ENCODE results near the gene KRTAP5-9.
"Not testable (repeated sequence)": the region's sequence is repeated elsewhere in the genome, so short reads cannot be mapped to it uniquely, and the experiment has no call there.

KRTAP5-9 gene

DNA sequence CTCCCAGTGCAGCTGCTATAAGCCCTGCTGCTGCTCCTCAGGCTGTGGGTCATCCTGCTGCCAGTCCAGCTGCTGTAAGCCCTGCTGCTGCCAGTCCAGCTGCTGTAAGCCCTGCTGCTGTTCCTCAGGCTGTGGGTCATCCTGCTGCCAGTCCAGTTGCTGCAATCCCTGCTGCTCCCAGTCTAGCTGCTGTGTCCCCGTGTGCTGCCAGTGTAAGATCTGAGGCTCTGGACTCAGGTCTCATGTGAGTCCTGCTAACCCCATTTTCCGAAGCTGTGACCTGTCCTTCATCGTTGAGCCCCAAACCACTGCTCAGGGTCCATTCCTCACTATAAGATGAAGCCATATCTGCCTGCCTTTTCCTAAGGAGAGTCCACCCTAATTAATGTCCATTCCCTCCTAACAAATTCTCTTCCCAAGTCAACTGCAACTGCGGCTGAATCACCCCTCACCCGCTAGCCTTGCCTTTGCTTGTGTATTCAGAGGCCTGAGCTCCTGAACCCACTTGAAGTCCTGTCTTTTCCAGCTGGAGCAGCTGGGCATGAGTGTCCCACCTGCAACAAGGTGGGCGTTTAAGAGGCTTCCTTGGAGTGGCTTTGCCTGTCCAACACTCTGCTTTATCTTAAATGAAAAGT is 20.5 kb upstream of the KRTAP5-9 start:
- H3K36me3 ChIP-seq (ENCODE audit: low read length): no peaks in the 10 kb centered on the region
- TF ChIP-seq EZH2phosphoT487 (conservative IDR thresholded peaks at IDR 0.05; ENCODE audit: low read length) (no peak), CTCF (IDR thresholded peaks at IDR 0.05; ENCODE audit: insufficient read depth, low read length, poor library complexity, severe bottlenecking) (no peak)
- no peak overlapping the region for H2AFZ ChIP-seq (ENCODE audit: low read depth, low read length, severe bottlenecking)
- no peaks in the 10 kb centered on the region for H3K9me3 ChIP-seq (ENCODE audit: insufficient read depth, low read length)
- no peaks in the 10 kb centered on the region for H3K9me2 ChIP-seq (replicated peaks; ENCODE audit: insufficient read depth, low read length)
- no peak overlapping the region for H3K9ac ChIP-seq (ENCODE audit: low read length)
- H3K4me2 ChIP-seq (ENCODE audit: low read depth, low read length, poor library complexity, severe bottlenecking): no peak overlapping the region
- no peaks in the 10 kb centered on the region for H4K20me1 ChIP-seq (ENCODE audit: low read depth, low read length)
- no peak overlapping the region for H3K4me3 ChIP-seq (ENCODE audit: insufficient read depth, low read length, poor library complexity, severe bottlenecking)
- H3K27me3 ChIP-seq (ENCODE audit: low read length): no peaks in the 10 kb centered on the region
- H3K79me2 ChIP-seq (ENCODE audit: insufficient read depth, low read length): no peaks in the 10 kb centered on the region
- H3K27ac ChIP-seq (ENCODE audit: low read depth, low read length): no peak overlapping the region
- no peaks in the 10 kb centered on the region for H3F3A ChIP-seq (ENCODE audit: insufficient read depth)

DNA sequence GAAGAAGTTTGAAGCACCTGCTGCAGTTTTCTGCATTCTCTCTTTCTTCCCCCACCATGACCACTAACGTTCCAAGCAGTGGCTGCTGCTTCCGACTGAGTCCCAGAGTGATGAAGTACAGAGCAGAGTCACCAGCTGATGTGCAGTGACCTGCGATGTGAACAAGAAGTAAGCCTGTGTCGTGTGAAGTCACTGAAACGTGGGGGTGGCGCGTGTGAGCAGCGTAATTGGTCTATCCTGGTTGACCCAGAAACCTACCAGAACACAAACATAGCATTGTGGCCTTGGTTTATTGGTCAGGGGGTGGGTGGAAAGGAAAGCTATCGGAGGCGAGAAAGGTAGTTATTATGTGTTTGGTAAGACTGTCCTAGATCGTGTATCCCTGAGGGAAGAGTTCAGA is 17.6 kb upstream of the KRTAP5-9 start:
- H3K4me3 ChIP-seq (ENCODE audit: insufficient read depth, low read length, poor library complexity, severe bottlenecking): no peak overlapping the region
- TF ChIP-seq EZH2phosphoT487 (conservative IDR thresholded peaks at IDR 0.05; ENCODE audit: low read length): no peak
- no peak for TF ChIP-seq CTCF (IDR thresholded peaks at IDR 0.05; ENCODE audit: insufficient read depth, low read length, poor library complexity, severe bottlenecking)
- no peak overlapping the region for H3K27ac ChIP-seq (ENCODE audit: low read depth, low read length)
- no peak overlapping the region for H3K9ac ChIP-seq (ENCODE audit: low read length)
- no peak overlapping the region for H3K4me2 ChIP-seq (ENCODE audit: low read depth, low read length, poor library complexity, severe bottlenecking)
- no peak overlapping the region for H2AFZ ChIP-seq (ENCODE audit: low read depth, low read length, severe bottlenecking)
- H3K9me3 ChIP-seq (ENCODE audit: insufficient read depth, low read length): no peaks in the 10 kb centered on the region
- H3K36me3 ChIP-seq (ENCODE audit: low read length): no peaks in the 10 kb centered on the region
- no peaks in the 10 kb centered on the region for H3K79me2 ChIP-seq (ENCODE audit: insufficient read depth, low read length)
- no peaks in the 10 kb centered on the region for H4K20me1 ChIP-seq (ENCODE audit: low read depth, low read length)
- H3K27me3 ChIP-seq (ENCODE audit: low read length): no peaks in the 10 kb centered on the region
- H3F3A ChIP-seq (ENCODE audit: insufficient read depth): no peaks in the 10 kb centered on the region
- H3K9me2 ChIP-seq (replicated peaks; ENCODE audit: insufficient read depth, low read length): no peaks in the 10 kb centered on the region

DNA sequence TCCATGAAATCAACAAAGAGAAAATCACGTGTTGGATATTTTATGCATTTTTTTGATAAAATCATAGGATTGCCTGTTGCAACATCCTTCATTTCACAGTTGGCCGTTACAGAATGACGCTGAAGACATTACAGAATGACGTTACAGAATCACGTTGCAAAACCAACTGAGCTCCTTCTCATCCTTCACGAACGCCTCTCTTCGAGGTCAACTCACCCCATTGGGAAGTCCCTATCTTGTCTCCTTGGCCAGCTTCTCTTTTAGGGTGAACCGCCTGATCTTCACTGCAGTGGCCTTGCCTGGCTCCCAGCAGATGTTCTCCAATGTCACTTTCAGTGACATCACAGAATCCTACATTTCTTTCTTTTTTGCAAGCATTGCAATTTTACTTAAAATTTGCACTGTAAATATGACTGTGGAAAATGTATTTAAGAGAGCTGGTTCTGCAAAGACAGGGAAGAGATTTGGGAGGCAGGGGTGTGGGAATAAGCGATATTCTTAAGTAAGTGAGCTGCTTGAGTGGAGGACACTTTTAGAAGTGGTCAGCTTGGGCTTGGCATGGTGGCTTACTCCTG is 16.1 kb upstream of the KRTAP5-9 start:
- Histone ChIP-seq H3K27ac (ENCODE audit: low read depth, low read length) (no peak overlapping the region), H4K20me1 (ENCODE audit: low read depth, low read length) (no peaks in the 10 kb centered on the region), H3K79me2 (ENCODE audit: insufficient read depth, low read length) (no peaks in the 10 kb centered on the region), H3K9me3 (ENCODE audit: insufficient read depth, low read length) (no peaks in the 10 kb centered on the region), H3K4me2 (ENCODE audit: low read depth, low read length, poor library complexity, severe bottlenecking) (no peak overlapping the region), H3K9me2 (replicated peaks; ENCODE audit: insufficient read depth, low read length) (no peaks in the 10 kb centered on the region), H3K36me3 (ENCODE audit: low read length) (no peaks in the 10 kb centered on the region), H3K9ac (ENCODE audit: low read length) (no peak overlapping the region), H3F3A (ENCODE audit: insufficient read depth) (no peaks in the 10 kb centered on the region), H2AFZ (ENCODE audit: low read depth, low read length, severe bottlenecking) (no peak overlapping the region), H3K27me3 (ENCODE audit: low read length) (no peaks in the 10 kb centered on the region), H3K4me3 (ENCODE audit: insufficient read depth, low read length, poor library complexity, severe bottlenecking) (no peak overlapping the region)
- no peak for TF ChIP-seq CTCF (IDR thresholded peaks at IDR 0.05; ENCODE audit: insufficient read depth, low read length, poor library complexity, severe bottlenecking)
- no peak for TF ChIP-seq EZH2phosphoT487 (conservative IDR thresholded peaks at IDR 0.05; ENCODE audit: low read length)

- not testable (repeated sequence) for H3K27ac ChIP-seq (ENCODE audit: low read depth, low read length); H4K20me1 ChIP-seq (ENCODE audit: low read depth, low read length); H3K79me2 ChIP-seq (ENCODE audit: insufficient read depth, low read length); H3K9ac ChIP-seq (ENCODE audit: low read length); H3K27me3 ChIP-seq (ENCODE audit: low read length); H3K9me3 ChIP-seq (ENCODE audit: insufficient read depth, low read length); H3K36me3 ChIP-seq (ENCODE audit: low read length); H2AFZ ChIP-seq (ENCODE audit: low read depth, low read length, severe bottlenecking); H3K4me2 ChIP-seq (ENCODE audit: low read depth, low read length, poor library complexity, severe bottlenecking); H3F3A ChIP-seq (ENCODE audit: insufficient read depth); H3K9me2 ChIP-seq (replicated peaks; ENCODE audit: insufficient read depth, low read length); H3K4me3 ChIP-seq (ENCODE audit: insufficient read depth, low read length, poor library complexity, severe bottlenecking)
Measured at GRCh38 chr11:71534711-71535608, 13.3 kb upstream of the KRTAP5-9 start.
